Activated naive CD4-positive, alpha-beta T cell (primary cell): Measurements from ENCODE around the gene OR2H1.
"Not testable (repeated sequence)": the region's sequence is repeated elsewhere in the genome, so short reads cannot be mapped to it uniquely, and the experiment has no call there.

Experiments
- DNase-seq, 4 experiments: peaks; one replicate each; lab custom pipeline; 2025; lab: John Stamatoyannopoulos, UW

Gene OR2H1

DNA sequence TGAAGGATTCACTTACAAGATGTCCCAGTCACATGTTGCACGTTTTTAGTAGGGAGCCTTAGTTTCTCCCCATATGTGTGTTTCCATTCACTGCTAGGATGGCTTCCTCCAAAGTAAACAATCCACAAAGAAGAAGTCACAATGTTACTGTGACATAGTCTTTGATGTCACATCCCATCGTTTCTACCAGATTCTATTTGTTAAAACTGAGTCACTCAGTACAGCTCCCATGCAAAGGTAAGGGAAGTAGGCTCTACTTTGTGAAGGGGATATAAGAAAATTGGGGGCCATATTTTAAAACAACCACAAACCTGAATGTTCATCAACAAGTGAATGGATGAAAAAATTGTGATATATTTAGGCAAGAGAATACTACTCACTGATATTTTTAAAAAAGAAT, at the start of gene OR2H1, which contains the start of gene OR11A1:
Gene OR2H1 (plus strand): TSS at position 185 of the 400 bp plus-strand sequence. CDS start 4,615 bp downstream, outside the sequence.
Gene OR11A1 (minus strand): TSS at position 101 of the 400 bp plus-strand sequence. CDS start 29,430 bp downstream, outside the sequence.
- DNase-seq: no peak

GRCh38 chr6:29414588-29414987, 42.4 kb upstream of the OR2H1 start, which contains the start of gene OR12D1:
TSS of gene OR12D1 (plus strand) at chr6:29414928.
- no peak for DNase-seq

GRCh38 chr6:29419516-29419915, 37.4 kb upstream of the OR2H1 start:
- no peak for DNase-seq

GRCh38 chr6:29424168-29424567, 32.8 kb upstream of the OR2H1 start:
- DNase-seq: no peak

GRCh38 chr6:29424575-29424974, 32.4 kb upstream of the OR2H1 start:
- no peak for DNase-seq

DNA sequence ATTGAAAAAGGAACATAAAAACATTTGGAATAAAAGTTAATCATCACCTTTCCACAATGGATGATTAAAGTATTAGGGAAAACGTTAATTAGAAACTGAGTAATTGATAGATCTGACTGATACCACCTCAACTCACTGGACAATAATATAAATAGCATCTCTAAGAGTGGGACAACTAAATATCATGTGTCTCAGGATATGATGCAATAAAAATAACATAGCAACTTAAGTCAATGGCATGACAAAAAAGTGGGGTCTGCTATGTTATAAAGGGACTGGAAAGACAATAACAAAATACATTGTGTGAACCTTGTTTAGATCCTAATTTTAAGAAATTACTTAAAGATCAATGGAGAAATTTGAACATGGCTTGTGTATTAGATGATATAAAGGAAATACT, 31.9 kb upstream of the OR2H1 start:
- no peak for DNase-seq

GRCh38 chr6:29426654-29427053, 30.3 kb upstream of the OR2H1 start:
- DNase-seq: no peak

DNA sequence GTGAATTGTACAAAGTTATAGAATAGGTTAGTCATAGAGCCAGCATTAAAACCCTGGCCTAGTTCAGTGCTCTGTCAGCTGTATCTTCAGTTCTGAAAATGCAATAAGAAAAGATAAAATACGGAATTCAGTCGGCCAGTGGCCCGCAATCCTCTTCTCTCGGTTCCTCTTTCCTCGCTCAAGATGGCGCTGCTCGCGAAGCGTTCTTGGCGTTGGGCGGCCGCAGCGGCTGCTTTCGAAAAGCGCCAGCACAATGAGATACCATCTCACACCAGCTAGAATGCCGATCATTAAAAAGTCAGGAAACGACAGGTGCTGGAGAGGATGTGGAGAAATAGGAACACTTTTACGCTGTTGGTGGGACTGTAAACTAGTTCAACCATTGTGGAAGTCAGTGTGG, 20.2 kb upstream of the OR2H1 start:
- not testable (repeated sequence) for DNase-seq

- DNase-seq: no peak
Measured at GRCh38 chr6:29439006-29439405, 17.9 kb upstream of the OR2H1 start, which contains the start of gene OR10C1. TSS of gene OR10C1 (plus strand) at chr6:29439306. CDS start at chr6:29440016, 710 bp downstream.

DNA sequence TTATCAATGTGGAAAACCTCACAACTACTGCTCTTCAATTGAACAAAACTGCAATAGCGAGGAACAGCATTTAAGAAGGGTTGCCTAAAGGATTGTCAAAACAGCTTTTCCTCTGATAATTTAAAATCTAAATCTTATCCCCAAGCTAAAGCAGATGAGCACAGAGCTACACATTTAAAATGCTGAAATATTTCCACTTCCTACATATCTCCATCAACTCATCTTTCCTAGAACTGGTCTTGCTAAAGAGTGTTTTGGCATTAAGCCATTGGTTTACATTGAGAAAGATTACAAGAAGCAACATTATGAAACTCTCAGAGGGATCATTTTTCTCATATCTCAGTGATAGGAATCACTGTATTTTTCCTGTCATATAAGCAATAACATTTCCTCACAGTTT, 14.2 kb upstream of the OR2H1 start:
- DNase-seq: no peak

DNA sequence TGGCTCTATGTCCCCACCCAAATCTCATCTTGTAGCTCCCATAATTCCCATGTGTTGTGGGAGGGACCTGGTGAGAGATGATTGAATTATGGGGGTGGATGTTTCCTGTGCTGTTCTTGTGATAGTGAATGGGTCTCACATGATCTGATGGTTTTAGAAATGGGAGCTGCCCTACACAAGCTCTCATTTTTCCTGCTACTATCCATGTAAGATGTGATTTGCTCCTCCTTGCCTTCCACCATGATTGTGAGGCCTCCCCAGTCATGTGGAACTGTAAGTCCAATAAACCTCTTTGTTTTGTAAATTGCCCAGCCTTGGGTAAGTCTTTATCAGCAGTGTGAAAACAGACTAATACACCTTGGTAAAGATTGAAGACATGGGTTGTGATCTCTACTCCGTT, 12.9 kb upstream of the OR2H1 start:
- DNase-seq: not testable (repeated sequence)

DNA sequence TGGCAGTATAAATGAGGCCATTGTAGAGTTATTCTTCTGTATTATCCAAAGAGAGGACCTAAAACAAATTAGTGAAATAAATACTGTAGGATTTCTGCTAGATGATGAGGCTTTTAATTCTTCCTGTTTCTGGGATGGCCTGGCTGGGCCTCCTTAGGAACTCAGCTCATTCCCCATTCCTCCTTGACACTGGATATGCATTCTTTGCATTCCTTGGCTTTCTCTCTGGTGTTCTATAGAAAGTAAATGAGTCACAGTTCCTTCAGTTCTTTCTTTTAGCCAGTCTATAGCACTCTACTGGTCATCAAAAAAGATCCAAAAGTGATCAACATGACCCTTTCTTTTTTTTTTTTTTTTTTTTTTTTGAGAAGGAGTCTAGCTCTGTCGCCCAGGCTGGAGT, 9.3 kb upstream of the OR2H1 start:
- DNase-seq: no peak

DNA sequence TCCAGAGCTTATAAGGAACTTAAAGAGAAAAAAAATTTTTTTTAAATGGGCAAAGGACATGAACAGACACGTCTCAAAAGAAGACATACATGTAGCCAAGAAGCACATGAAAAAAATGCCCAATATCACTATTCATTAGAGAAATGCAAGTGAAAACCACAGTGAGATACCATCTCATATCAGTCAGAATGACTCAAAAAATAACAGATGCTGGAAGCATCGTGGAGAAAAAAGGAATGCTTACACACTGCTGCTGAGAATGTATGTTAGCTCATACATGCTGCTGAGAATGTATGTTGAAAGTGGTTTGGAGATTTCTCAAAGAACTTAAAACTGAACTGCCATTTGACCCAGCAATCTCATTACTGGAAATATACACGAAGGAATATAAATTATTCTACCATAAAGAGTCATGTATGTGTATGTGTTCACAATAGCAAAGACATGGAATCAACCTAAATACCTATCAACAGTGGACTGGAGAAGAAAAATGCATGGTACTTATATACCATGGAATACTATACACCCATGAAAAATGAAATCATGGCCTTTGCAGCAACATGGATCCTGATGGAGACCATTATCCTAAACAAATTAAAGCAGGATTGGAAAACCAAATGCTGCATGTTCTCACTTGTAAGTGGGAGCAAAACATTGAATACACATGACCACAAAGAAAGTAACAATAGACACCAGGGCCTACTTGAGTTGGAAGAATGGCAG, 5.3 kb upstream of the OR2H1 start:
- DNase-seq: no peak

DNA sequence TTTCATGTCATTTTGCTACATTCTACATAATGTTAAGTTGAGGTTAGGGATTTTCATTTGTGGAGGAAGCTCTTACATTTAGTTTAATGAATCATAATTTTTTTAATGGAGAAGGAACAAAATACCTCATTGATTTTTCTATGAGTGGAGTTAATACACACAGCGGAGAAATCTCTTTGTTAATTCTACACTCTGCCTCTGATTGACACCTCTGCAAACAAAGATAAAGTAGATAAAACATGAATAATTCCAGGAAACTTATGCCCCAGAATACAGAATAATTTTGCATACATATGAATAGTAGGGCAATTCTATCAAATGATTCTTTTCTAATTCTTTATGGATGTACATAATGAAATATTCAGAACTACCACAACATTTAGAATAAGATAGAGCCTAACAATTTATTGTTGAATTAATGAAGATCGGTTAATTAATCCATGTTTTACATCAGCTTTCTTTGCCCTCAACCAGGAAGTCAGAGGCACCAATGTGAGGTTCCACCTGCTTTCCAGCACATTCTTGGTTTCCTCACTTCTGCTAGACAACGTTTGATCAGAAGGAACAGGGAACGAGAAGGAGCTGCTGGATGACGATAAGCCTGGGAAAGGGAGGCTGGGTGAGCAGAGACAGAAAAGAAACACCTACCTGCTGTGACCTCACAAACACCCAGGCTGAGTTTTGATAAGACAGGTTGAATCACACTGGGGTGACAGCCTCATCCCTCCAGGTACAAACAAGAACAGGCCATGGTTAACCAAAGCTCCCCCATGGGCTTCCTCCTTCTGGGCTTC, 4.3 kb downstream of the OR2H1 start:
- no peak for DNase-seq

- no peak for DNase-seq
Measured at GRCh38 chr6:29462022-29462421, 5.1 kb downstream of the OR2H1 start.

GRCh38 chr6:29465279-29465678, 8.3 kb downstream of the OR2H1 start:
- no peak for DNase-seq

- no peak for DNase-seq
Measured at GRCh38 chr6:29465801-29466200, 8.8 kb downstream of the OR2H1 start.

DNA sequence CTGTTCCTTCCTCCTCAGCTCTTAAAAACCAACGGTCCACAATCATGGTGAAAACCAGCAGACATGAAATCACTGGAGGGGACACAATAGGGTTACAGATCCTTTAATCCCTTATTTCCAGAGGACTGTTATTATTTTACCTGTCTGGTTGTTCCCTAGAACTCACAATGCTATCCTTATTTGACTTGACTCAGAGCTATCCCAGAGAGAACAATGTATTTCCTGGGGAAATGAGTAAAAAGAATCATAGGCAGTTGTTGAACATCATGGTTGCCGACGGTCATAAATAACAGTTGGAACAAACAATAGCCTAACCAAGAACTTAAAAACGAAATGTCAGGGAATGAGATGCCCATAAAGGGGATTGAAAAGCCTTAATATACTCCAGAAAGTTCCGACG, 9.3 kb downstream of the OR2H1 start:
- DNase-seq: no peak

GRCh38 chr6:29474996-29475395, 18.0 kb downstream of the OR2H1 start:
- no peak for DNase-seq

- DNase-seq: no peak
Measured at GRCh38 chr6:29477923-29478450, 21.0 kb downstream of the OR2H1 start.

DNA sequence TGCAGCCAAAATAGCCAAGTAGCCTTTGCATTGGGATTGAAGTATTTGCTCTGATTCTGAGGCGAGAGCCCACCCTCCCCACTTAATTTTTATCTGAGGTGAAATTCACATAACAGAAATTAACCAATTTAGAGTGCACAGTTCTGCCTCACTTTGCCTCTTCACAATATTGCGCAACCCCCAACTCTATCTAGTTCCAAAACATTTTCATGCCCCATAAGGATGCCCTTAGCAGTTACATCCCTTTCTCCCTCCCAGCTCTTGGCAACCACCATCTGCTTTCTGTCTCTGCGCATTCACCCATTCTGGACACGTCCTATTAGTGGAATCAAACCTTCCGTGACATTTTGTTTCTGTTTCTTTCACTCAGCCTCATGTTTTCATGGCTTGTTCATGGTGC, 21.8 kb downstream of the OR2H1 start:
- DNase-seq: no peak

DNA sequence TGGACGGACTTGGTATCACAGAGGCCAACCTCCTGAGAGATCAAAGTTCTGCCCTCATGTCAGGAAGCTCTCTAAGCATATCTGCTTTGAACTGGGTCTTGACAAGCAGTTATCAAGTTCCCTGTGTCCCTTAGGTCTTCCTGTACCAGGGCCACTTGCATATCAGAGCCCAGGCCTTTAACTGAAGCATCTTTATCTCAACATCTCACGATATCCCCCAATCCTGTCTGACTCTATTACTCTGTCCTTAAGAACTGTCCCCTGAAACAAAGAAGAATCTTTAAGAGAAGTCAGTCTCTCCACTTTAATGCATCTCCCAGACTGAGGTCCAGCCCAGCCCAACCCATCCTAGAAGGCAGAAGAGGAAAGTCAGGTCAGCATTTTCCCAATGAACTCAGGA, 22.6 kb downstream of the OR2H1 start:
- DNase-seq: no peak

GRCh38 chr6:29483186-29483585, 26.2 kb downstream of the OR2H1 start:
- DNase-seq: no peak
